GM12878 (cell line): ENCODE measurements around the gene MSI2.

Experiments used
- CHD1 ChIP-seq: IDR thresholded peaks from 2 replicates; pipeline ENCODE4 v1.6.1; 2012; ENCODE audit warnings: low read depth, low read length, improper control_type of control experiment
- CREM ChIP-seq: IDR thresholded peaks from 2 replicates; pipeline ENCODE4 v1.6.1; 2014; ENCODE audit warnings: antibody characterized with exemption, low read depth
- JUND ChIP-seq: IDR thresholded peaks from 2 replicates; pipeline ENCODE4 v1.6.1; 2012; ENCODE audit warnings: low read depth, mild to moderate bottlenecking, low read length, improper control_type of control experiment, moderate library complexity
- POLR2A ChIP-seq: IDR thresholded peaks from 2 replicates; pipeline ENCODE4 v1.6.1; 2011; ENCODE audit warnings: low read depth, mild to moderate bottlenecking, low read length
- POLR2AphosphoS5 ChIP-seq: IDR thresholded peaks from 2 replicates; pipeline ENCODE4 v1.6.1; 2011; ENCODE audit warnings: mild to moderate bottlenecking, low read length, inconsistent platforms
- SIX5 ChIP-seq: IDR thresholded peaks from 2 replicates; pipeline ENCODE4 v1.6.1; 2011; ENCODE audit warnings: mild to moderate bottlenecking, low read depth, low read length, moderate library complexity; ENCODE audit not compliant: severe bottlenecking
- TF ChIP-seq, protein P1 (sequence below), 3 experiments: IDR thresholded peaks in 2 of 3; conservative IDR thresholded peaks in 1 of 3; 2 replicates each; pipeline ENCODE4 v1.5.1; 2011; ENCODE audit warnings: low read depth in 3 of 3, low read length in 3 of 3, mild to moderate bottlenecking in 3 of 3, control low read depth in 2 of 3, moderate library complexity in 2 of 3, inconsistent platforms in 1 of 3, mixed read lengths in 1 of 3; ENCODE audit not compliant: control insufficient read depth in 2 of 3, insufficient read depth in 1 of 3; ENCODE audit errors: extremely low read depth in 1 of 3
- TF ChIP-seq, protein P2 (sequence below): fragments of 450-650 bp; IDR thresholded peaks from 2 replicates; pipeline ENCODE4 v1.6.1; 2018; ENCODE audit warnings: borderline replicate concordance, mild to moderate bottlenecking; ENCODE audit not compliant: partially characterized antibody
- TF ChIP-seq, protein P3 (sequence below): fragments of 450-650 bp; IDR thresholded peaks from 2 replicates; pipeline ENCODE4 v1.6.1; 2016; ENCODE audit warnings: mild to moderate bottlenecking

DNA sequence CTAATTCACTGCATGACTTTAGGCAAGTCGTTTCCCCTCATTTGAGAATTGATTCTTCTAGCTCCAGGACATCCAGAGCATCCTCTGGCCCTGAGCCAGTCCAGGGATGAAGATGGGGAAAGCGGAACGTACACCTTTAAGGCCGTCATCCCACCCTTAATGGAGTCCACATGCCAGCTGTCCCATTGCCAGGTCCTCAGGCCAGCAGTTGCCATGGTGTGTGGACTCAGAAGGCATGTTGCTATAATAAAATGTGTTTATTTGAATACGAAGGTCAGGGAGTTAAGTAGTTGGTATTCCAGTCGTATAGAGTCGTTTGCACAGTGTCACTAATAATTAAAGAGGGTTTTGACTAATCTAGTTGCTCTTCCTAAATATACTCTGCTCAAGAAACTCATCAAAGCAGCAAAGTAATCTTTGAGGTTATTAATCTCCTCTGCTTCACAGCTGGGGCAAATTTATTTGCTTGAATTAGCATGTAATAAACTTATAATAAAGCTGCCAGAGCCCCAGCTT is 458.4 kb downstream of the MSI2 start:
- TF ChIP-seq JUND (no peak), CREM (no peak), CHD1 (no peak), POLR2A (no peak), POLR2AphosphoS5 (no peak), SIX5 (no peak)
- TF ChIP-seq, protein P1, sequence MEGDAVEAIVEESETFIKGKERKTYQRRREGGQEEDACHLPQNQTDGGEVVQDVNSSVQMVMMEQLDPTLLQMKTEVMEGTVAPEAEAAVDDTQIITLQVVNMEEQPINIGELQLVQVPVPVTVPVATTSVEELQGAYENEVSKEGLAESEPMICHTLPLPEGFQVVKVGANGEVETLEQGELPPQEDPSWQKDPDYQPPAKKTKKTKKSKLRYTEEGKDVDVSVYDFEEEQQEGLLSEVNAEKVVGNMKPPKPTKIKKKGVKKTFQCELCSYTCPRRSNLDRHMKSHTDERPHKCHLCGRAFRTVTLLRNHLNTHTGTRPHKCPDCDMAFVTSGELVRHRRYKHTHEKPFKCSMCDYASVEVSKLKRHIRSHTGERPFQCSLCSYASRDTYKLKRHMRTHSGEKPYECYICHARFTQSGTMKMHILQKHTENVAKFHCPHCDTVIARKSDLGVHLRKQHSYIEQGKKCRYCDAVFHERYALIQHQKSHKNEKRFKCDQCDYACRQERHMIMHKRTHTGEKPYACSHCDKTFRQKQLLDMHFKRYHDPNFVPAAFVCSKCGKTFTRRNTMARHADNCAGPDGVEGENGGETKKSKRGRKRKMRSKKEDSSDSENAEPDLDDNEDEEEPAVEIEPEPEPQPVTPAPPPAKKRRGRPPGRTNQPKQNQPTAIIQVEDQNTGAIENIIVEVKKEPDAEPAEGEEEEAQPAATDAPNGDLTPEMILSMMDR (IDR thresholded peaks at IDR 0.05 in 2 of 3, conservative IDR thresholded peaks at IDR 0.05 in 1 of 3; ENCODE audit: control insufficient read depth in 2 of 3, extremely low read depth in 1 of 3, insufficient read depth in 1 of 3, low read depth in 3 of 3, low read length in 3 of 3) = no peak
- TF ChIP-seq, protein P2, sequence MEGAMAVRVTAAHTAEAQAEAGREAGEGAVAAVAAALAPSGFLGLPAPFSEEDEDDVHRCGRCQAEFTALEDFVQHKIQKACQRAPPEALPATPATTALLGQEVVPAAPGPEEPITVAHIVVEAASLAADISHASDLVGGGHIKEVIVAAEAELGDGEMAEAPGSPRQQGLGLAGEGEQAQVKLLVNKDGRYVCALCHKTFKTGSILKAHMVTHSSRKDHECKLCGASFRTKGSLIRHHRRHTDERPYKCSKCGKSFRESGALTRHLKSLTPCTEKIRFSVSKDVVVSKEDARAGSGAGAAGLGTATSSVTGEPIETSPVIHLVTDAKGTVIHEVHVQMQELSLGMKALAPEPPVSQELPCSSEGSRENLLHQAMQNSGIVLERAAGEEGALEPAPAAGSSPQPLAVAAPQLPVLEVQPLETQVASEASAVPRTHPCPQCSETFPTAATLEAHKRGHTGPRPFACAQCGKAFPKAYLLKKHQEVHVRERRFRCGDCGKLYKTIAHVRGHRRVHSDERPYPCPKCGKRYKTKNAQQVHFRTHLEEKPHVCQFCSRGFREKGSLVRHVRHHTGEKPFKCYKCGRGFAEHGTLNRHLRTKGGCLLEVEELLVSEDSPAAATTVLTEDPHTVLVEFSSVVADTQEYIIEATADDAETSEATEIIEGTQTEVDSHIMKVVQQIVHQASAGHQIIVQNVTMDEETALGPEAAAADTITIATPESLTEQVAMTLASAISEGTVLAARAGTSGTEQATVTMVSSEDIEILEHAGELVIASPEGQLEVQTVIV = no peak
- TF ChIP-seq, protein P3, sequence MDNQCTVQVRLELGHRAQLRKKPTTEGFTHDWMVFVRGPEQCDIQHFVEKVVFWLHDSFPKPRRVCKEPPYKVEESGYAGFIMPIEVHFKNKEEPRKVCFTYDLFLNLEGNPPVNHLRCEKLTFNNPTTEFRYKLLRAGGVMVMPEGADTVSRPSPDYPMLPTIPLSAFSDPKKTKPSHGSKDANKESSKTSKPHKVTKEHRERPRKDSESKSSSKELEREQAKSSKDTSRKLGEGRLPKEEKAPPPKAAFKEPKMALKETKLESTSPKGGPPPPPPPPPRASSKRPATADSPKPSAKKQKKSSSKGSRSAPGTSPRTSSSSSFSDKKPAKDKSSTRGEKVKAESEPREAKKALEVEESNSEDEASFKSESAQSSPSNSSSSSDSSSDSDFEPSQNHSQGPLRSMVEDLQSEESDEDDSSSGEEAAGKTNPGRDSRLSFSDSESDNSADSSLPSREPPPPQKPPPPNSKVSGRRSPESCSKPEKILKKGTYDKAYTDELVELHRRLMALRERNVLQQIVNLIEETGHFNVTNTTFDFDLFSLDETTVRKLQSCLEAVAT = no peak
